Gastroesophageal sphincter (tissue), 4 donors: ENCODE results near the gene NAT8L. TPM values are rescaled to one million over a fixed set of nuclear protein-coding genes. Genes with fewer than 3 reads are reported as not detected.

Experiments used
- ATAC-seq: fragments of 150-250 bp; one replicate; pipeline ENCODE4 v1.9.1; 2016; ENCODE audit warnings: mild to moderate bottlenecking, moderate library complexity
- H3K27ac ChIP-seq, 4 donors: fragments of 200-600 bp; sonication (generic) in 3 of 4; 1 replicate in 3 of 4; 2 replicates in 1 of 4; pipeline ENCODE4 v1.5.1; 2016 to 2019
- H3K27me3 ChIP-seq: fragments of 200-600 bp; sonication (generic); one replicate; pipeline ENCODE4 v1.5.1; 2019
- H3K36me3 ChIP-seq, 2 donors: fragments of 200-600 bp; sonication (generic); one replicate each; pipeline ENCODE4 v1.5.1; 2019; ENCODE audit warnings: control low read depth in 1 of 2
- H3K4me1 ChIP-seq, 3 donors: fragments of 200-600 bp; sonication (generic); 1 replicate in 2 of 3; 2 replicates in 1 of 3; pipeline ENCODE4 v1.5.1; 2016 to 2019; ENCODE audit warnings: control low read depth in 2 of 3
- H3K4me3 ChIP-seq, 2 donors: fragments of 200-600 bp; sonication (generic); one replicate each; pipeline ENCODE4 v1.5.1; 2019; ENCODE audit warnings: mild to moderate bottlenecking in 1 of 2, moderate library complexity in 1 of 2
- H3K9me3 ChIP-seq, 3 donors: fragments of 200-600 bp; sonication (generic); one replicate each; pipeline ENCODE4 v1.5.1; 2017 to 2019; ENCODE audit warnings: control low read depth in 2 of 3
- EP300 ChIP-seq: sonication (generic); formaldehyde crosslinking; IDR thresholded peaks from one replicate; pipeline ENCODE4 v1.6.1; 2017; ENCODE audit warnings: antibody characterized with exemption, mild to moderate bottlenecking
- POLR2A ChIP-seq, 2 donors: fragments of 450-650 bp; IDR thresholded peaks; one replicate each; pipeline ENCODE4 v1.6.1; 2017; ENCODE audit warnings: antibody characterized with exemption in 2 of 2, mild to moderate bottlenecking in 2 of 2, moderate library complexity in 1 of 2
- POLR2AphosphoS5 ChIP-seq: sonication (generic); formaldehyde crosslinking; IDR thresholded peaks from one replicate; pipeline ENCODE4 v1.6.1; 2017; ENCODE audit warnings: antibody characterized with exemption
- WGBS, 2 donors: methylation state at CpG; one replicate each; pipeline ENCODE4 v1.1.5; 2018; ENCODE audit warnings: low coverage in 1 of 2; 5-methylcytosine and 5-hydroxymethylcytosine counted together
- total RNA-seq, 4 donors: library from RNA; depleted of rRNA; stranded (reverse); fragments of >200 nt; gene quantifications; one replicate each; pipeline ENCODE4 v1.1.0, GENCODE V29; 2016
- TF ChIP-seq, protein P1 (sequence below), 4 experiments: fragments of 200-600 bp in 2 of 4; fragments of 450-650 bp in 2 of 4; sonication (generic) in 1 of 4; IDR thresholded peaks; one replicate each; pipeline ENCODE4 v1.5.1; 2017 to 2019; ENCODE audit warnings: antibody characterized with exemption in 4 of 4, mild to moderate bottlenecking in 2 of 4, moderate library complexity in 2 of 4

The NAT8L gene
- total RNA-seq, 4 donors from 2014 or later, result 0.15 to 0.40 (median 0.35) TPM; not detected in 1

DNA sequence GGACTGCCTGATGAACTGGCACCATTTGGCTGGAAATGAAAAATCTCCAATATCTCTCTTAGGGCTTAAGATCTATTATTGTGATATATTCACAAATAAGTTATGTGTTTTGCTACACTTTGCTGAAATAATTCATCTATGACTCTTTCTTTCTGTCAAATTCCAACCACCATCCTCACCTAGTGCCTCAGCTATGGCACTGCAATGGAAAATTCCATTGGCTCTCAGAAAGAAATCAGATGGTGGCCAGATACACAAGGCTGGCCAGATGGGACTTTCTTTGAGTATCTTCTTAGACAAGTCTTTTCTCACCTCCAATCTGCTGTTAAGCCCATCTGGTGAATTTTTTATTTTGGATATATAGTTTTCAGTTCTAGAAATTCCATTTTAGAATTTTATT, 28.0 kb downstream of the NAT8L start:
- no peak for ATAC-seq
- H3K4me3 ChIP-seq, result no peak overlapping the region
- TF ChIP-seq EP300 (no peak), POLR2AphosphoS5 (no peak), POLR2A (IDR thresholded peaks at IDR 0.05) (no peak)
- TF ChIP-seq, protein P1, sequence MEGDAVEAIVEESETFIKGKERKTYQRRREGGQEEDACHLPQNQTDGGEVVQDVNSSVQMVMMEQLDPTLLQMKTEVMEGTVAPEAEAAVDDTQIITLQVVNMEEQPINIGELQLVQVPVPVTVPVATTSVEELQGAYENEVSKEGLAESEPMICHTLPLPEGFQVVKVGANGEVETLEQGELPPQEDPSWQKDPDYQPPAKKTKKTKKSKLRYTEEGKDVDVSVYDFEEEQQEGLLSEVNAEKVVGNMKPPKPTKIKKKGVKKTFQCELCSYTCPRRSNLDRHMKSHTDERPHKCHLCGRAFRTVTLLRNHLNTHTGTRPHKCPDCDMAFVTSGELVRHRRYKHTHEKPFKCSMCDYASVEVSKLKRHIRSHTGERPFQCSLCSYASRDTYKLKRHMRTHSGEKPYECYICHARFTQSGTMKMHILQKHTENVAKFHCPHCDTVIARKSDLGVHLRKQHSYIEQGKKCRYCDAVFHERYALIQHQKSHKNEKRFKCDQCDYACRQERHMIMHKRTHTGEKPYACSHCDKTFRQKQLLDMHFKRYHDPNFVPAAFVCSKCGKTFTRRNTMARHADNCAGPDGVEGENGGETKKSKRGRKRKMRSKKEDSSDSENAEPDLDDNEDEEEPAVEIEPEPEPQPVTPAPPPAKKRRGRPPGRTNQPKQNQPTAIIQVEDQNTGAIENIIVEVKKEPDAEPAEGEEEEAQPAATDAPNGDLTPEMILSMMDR (IDR thresholded peaks at IDR 0.05), result no peak
- no peak overlapping the region for H3K27ac ChIP-seq
- no peaks in the 10 kb centered on the region for H3K9me3 ChIP-seq
- no peaks in the 10 kb centered on the region for H3K4me1 ChIP-seq
- H3K27me3 ChIP-seq, result no peaks in the 10 kb centered on the region
- no peaks in the 10 kb centered on the region for H3K36me3 ChIP-seq

DNA sequence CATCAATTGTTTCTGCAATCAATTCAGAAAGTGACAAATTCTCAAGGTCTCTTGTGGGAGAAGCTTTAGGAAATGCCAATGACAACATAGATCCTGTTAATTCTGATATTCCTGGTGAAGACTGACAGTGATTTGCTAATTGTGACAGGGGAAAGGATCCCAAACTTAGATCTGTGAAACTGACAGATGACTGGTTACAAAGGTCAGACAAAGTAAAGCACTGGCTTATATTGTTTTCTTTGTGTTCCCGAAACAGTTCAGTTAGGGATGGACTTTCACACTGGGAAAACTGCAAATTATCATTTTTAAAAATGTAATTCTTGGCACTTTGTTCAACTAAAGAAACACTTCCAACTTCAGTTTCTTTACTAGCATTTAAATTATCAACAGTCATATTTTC, 30.1 kb downstream of the NAT8L start:
- Histone ChIP-seq H3K4me1 (no peaks in the 10 kb centered on the region), H3K27ac (no peak overlapping the region), H3K27me3 (no peaks in the 10 kb centered on the region), H3K36me3 (no peaks in the 10 kb centered on the region), H3K4me3 (no peak overlapping the region), H3K9me3 (no peaks in the 10 kb centered on the region)
- TF ChIP-seq EP300, result no peak
- no peak for TF ChIP-seq POLR2A (IDR thresholded peaks at IDR 0.05)
- ATAC-seq, result no peak
- 35 to 56% methylated on average over 1 of the region's 1 CpG for WGBS, 2 donors

GRCh38 chr4:2090642-2091041, 31.5 kb downstream of the NAT8L start:
- WGBS, 2 donors, result no CpG with 5 or more reads among the region's 1 CpG
- H3K27ac ChIP-seq, result no peak overlapping the region
- peaks cover 0 to under 1% (median 0%) of the 10 kb centered on the region in 3 donors for H3K9me3 ChIP-seq
- no peak for ATAC-seq
- no peaks in the 10 kb centered on the region for H3K36me3 ChIP-seq
- TF ChIP-seq POLR2A (IDR thresholded peaks at IDR 0.05) (no peak), EP300 (no peak), POLR2AphosphoS5 (no peak)
- TF ChIP-seq, protein P1 (IDR thresholded peaks at IDR 0.05), result no peak
- no peak overlapping the region for H3K4me3 ChIP-seq
- no peaks in the 10 kb centered on the region for H3K27me3 ChIP-seq
- H3K4me1 ChIP-seq, result no peaks in the 10 kb centered on the region

- no peaks in the 10 kb centered on the region for H3K36me3 ChIP-seq
- peaks cover 0 to 16% (median 0%) of the 10 kb centered on the region in 3 donors for H3K9me3 ChIP-seq
- no peak for TF ChIP-seq POLR2A (IDR thresholded peaks at IDR 0.05)
- TF ChIP-seq POLR2AphosphoS5, result no peak
- TF ChIP-seq, protein P1 (IDR thresholded peaks at IDR 0.05), result no peak
- TF ChIP-seq EP300, result no peak
- ATAC-seq, result no peak
- no peak overlapping the region for H3K27ac ChIP-seq
- H3K27me3 ChIP-seq, result no peaks in the 10 kb centered on the region
- H3K4me3 ChIP-seq, result no peak overlapping the region
- H3K4me1 ChIP-seq, result no peaks in the 10 kb centered on the region
- WGBS, 2 donors, result 80 to 92% methylated on average over 1 to 2 of the region's 15 CpGs
These were observed 33.0 kb downstream of the NAT8L start for GRCh38 chr4:2091990-2092668.

- TF ChIP-seq, protein P1 (IDR thresholded peaks at IDR 0.05), result no peak
- Histone ChIP-seq H3K9me3 (peaks cover 0 to 19% (median 0%) of the 10 kb centered on the region in 3 donors), H3K27me3 (no peaks in the 10 kb centered on the region), H3K36me3 (no peaks in the 10 kb centered on the region), H3K4me3 (no peak overlapping the region), H3K4me1 (no peaks in the 10 kb centered on the region), H3K27ac (no peak overlapping the region)
- WGBS, 2 donors, result 79% methylated on average over 2 of the region's 6 CpGs; no CpG with 5 or more reads in 1 of the 2 donors
- ATAC-seq, result no peak
These were observed 33.5 kb downstream of the NAT8L start for GRCh38 chr4:2092669-2093053.
